Measurements from ENCODE around the gene TTC17.

TTC17 gene

GRCh38 chr11:43541993-43542392, 183.3 kb downstream of the TTC17 start:
- no peak for DNase-seq

GRCh38 chr11:43542750-43543712, 184.3 kb downstream of the TTC17 start:
- no peak for DNase-seq

Data from NK-92 treated with Interleukin-12 subunit alpha and Interleukin-12 subunit beta, amount 100 ng/mL, for 24 hours (cell line).